CD14-positive monocyte (primary cell): ENCODE measurements around the gene MISP3. TPM values are rescaled to one million over a fixed set of nuclear protein-coding genes. Genes with fewer than 3 reads are reported as not detected.

Experiments used
- DNase-seq, 3 donors: peaks; one replicate each; pipeline ENCODE4 v3.0.0-alpha.2; 2011 to 2022
- H2AFZ ChIP-seq: 2 replicates; pipeline ENCODE4 v1.6.0; 2012; ENCODE audit warnings: mild to moderate bottlenecking, low read depth, low read length, inconsistent platforms; ENCODE audit not compliant: insufficient read depth, poor library complexity, severe bottlenecking
- H3K27ac ChIP-seq, 2 donors: 1 replicate in 1 of 2; 2 replicates in 1 of 2; pipeline ENCODE4 v1.5.1; 2012 to 2013; ENCODE audit warnings: low read length in 2 of 2, control low read depth in 1 of 2, inconsistent platforms in 1 of 2, low read depth in 1 of 2, mild to moderate bottlenecking in 1 of 2
- H3K27me3 ChIP-seq, 2 donors: one replicate each; pipeline versions ENCODE4 v1.6.0 to v1.6.1; 2011 to 2013; ENCODE audit warnings: low read length in 2 of 2; ENCODE audit not compliant: control insufficient read depth in 2 of 2, insufficient read depth in 2 of 2
- H3K36me3 ChIP-seq, 2 donors: replicated peaks in 1 of 2; 1 replicate in 1 of 2; 2 replicates in 1 of 2; pipeline versions ENCODE4 v1.5.1 to v1.6.1; 2012 to 2013; ENCODE audit warnings: low read length in 2 of 2, control low read depth in 1 of 2, inconsistent platforms in 1 of 2, mild to moderate bottlenecking in 1 of 2; ENCODE audit not compliant: insufficient read depth in 2 of 2, control insufficient read depth in 1 of 2
- H3K4me1 ChIP-seq, 2 donors: 1 replicate in 1 of 2; 2 replicates in 1 of 2; pipeline versions ENCODE4 v1.5.1 to v1.6.1; 2012 to 2013; ENCODE audit warnings: low read length in 2 of 2, control low read depth in 1 of 2, inconsistent platforms in 1 of 2, mild to moderate bottlenecking in 1 of 2, moderate library complexity in 1 of 2; ENCODE audit not compliant: insufficient read depth in 2 of 2, control insufficient read depth in 1 of 2
- H3K4me2 ChIP-seq: replicated peaks from 2 replicates; pipeline ENCODE3; 2012; ENCODE audit warnings: low read length, moderate library complexity, mild to moderate bottlenecking; ENCODE audit not compliant: poor library complexity, severe bottlenecking; ENCODE audit errors: extremely low read depth
- H3K4me3 ChIP-seq, 3 experiments: fragments of 200-600 bp in 1 of 3; sonication (generic) in 1 of 3; replicated peaks in 1 of 3; 1 replicate in 2 of 3; 2 replicates in 1 of 3; pipeline ENCODE4 v1.5.1; 2011 to 2013; ENCODE audit warnings: low read length in 3 of 3, mild to moderate bottlenecking in 3 of 3, control low read depth in 2 of 3, low read depth in 2 of 3, inconsistent platforms in 1 of 3, moderate library complexity in 1 of 3
- H3K79me2 ChIP-seq: 2 replicates; pipeline ENCODE4 v1.6.0; 2012; ENCODE audit warnings: mild to moderate bottlenecking, control low read depth, inconsistent platforms, low read length, moderate library complexity; ENCODE audit not compliant: insufficient read depth
- H3K9ac ChIP-seq: 2 replicates; pipeline ENCODE4 v1.6.0; 2017; ENCODE audit warnings: low read length, mild to moderate bottlenecking; ENCODE audit not compliant: insufficient read depth, poor library complexity, severe bottlenecking
- H3K9me3 ChIP-seq, 2 donors: replicated peaks in 1 of 2; 1 replicate in 1 of 2; 2 replicates in 1 of 2; pipeline versions ENCODE4 v1.5.1 to v1.6.1; 2012 to 2013; ENCODE audit warnings: low read length in 2 of 2, control low read depth in 1 of 2; ENCODE audit not compliant: control insufficient read depth in 1 of 2, insufficient read depth in 1 of 2
- H4K20me1 ChIP-seq: 2 replicates; pipeline ENCODE4 v1.6.0; 2012; ENCODE audit warnings: mild to moderate bottlenecking, low read length, control low read depth, moderate library complexity; ENCODE audit not compliant: insufficient read depth
- H3K27ac Mint-ChIP-seq, 7 donors: one replicate each; pipeline ENCODE4 v1.8.0; 2020; ENCODE audit warnings: mild to moderate bottlenecking in 7 of 7, mixed read lengths in 7 of 7, moderate library complexity in 6 of 7, inconsistent platforms in 2 of 7
- H3K27me3 Mint-ChIP-seq, 3 donors: one replicate each; pipeline ENCODE4 v1.8.0; 2021 to 2022; ENCODE audit warnings: low read depth in 3 of 3, mild to moderate bottlenecking in 3 of 3, mixed read lengths in 3 of 3, moderate library complexity in 3 of 3, inconsistent platforms in 1 of 3
- H3K36me3 Mint-ChIP-seq, 2 donors: one replicate each; pipeline ENCODE4 v1.8.0; 2020; ENCODE audit warnings: mixed read lengths in 2 of 2, inconsistent platforms in 1 of 2, mild to moderate bottlenecking in 1 of 2
- H3K4me1 Mint-ChIP-seq: one replicate; pipeline ENCODE4 v1.8.0; 2020; ENCODE audit warnings: mild to moderate bottlenecking, mixed read lengths
- H3K4me3 Mint-ChIP-seq, 2 donors: one replicate each; pipeline ENCODE4 v1.8.0; 2020; ENCODE audit warnings: mild to moderate bottlenecking in 2 of 2, mixed read lengths in 2 of 2, moderate library complexity in 1 of 2
- H3K9me3 Mint-ChIP-seq, 7 donors: one replicate each; pipeline ENCODE4 v1.8.0; 2020 to 2022; ENCODE audit warnings: mixed read lengths in 7 of 7, mild to moderate bottlenecking in 6 of 7, moderate library complexity in 6 of 7, inconsistent platforms in 2 of 7
- CTCF ChIP-seq: fragments of 200-600 bp; IDR thresholded peaks from one replicate; pipeline ENCODE4 v1.8.0; 2022; ENCODE audit warnings: antibody characterized with exemption, mild to moderate bottlenecking
- WGBS: methylation state at CpG from one replicate; pipeline ENCODE4 v1.1.5; 2013; ENCODE audit warnings: missing lambda C conversion rate; ENCODE audit not compliant: insufficient coverage; 5-methylcytosine and 5-hydroxymethylcytosine counted together
- intact Hi-C, 2 donors: fragments of 100-400 bp; cut with micrococcal nuclease; formaldehyde crosslinking; loops; one replicate each; pipeline versions ENCODE4 v1.15.0 to v1.15.1; 2023
- polyA plus RNA-seq, 3 donors: library from polyadenylated mRNA; depleted of rRNA in 1 of 3; unstranded in 2 of 3; stranded (reverse) in 1 of 3; fragments of 300-500 nt in 2 of 3; fragments of >200 nt in 1 of 3; fragmentation: Illumina TruSeq in 2 of 3; gene quantifications; 1 replicate in 2 of 3; 2 replicates in 1 of 3; pipeline ENCODE4 v1.2.3, GENCODE V29; 2012 to 2021

Gene MISP3
- polyA plus RNA-seq, 3 donors = 0.42 to 0.77 (median 0.52) TPM

- Histone ChIP-seq H3K9ac (peak overlapping the region; percentile 70), H3K4me2 (peak overlapping the region; percentile 100), H3K27ac (peak overlapping the region; percentile 27 to 56), H3K4me3 (peak overlapping the region; percentile 50 to 95 (median 67)), H4K20me1 (no peaks in the 10 kb centered on the region), H3K27me3 (peaks cover 0 to 22% of the 10 kb centered on the region in 2 donors), H2AFZ (peak overlapping the region; percentile 91), H3K79me2 (no peaks in the 10 kb centered on the region), H3K4me1 (peaks cover 61 to 67% of the 10 kb centered on the region in 2 donors), H3K9me3 (no peaks in the 10 kb centered on the region), H3K36me3 (no peaks in the 10 kb centered on the region)
- Mint-ChIP-seq H3K36me3 (peaks cover 0 to 3% of the 10 kb centered on the region in 2 donors), H3K27me3 (peaks cover 18 to 45% (median 34%) of the 10 kb centered on the region in 3 donors), H3K4me3 (peak overlapping the region; percentile 97 to 99), H3K9me3 (no peaks in the 10 kb centered on the region), H3K27ac (peak overlapping the region in 4 of 7 donors; percentile 79 to 89 (median 87)), H3K4me1 (peaks cover 46% of the 10 kb centered on the region)
- WGBS = under 1% methylated on average over 106 of the region's 106 CpGs
- DNase-seq = peak; percentile 65 to 66 (median 66)
- intact Hi-C loops = loop anchor here in 1 of 2 donors (5.0 kb wide), 1 partner anchor 191 kb away; no protein-coding TSS in a partner anchor
- peak; percentile 58 for TF ChIP-seq CTCF
These were observed 807 bp downstream of the MISP3 start for GRCh38 chr19:14073261-14073924.

GRCh38 chr19:14073925-14074838 is 1.6 kb downstream of the MISP3 start:
- Histone ChIP-seq H3K4me3 (peak overlapping the region; percentile 50 to 95 (median 67)), H3K9me3 (no peaks in the 10 kb centered on the region), H3K36me3 (no peaks in the 10 kb centered on the region), H3K79me2 (no peaks in the 10 kb centered on the region), H3K9ac (peak overlapping the region; percentile 70), H3K27me3 (peaks cover 0 to 22% of the 10 kb centered on the region in 2 donors), H3K27ac (peak overlapping the region; percentile 27 to 56), H4K20me1 (no peaks in the 10 kb centered on the region), H3K4me1 (peaks cover 69 to 75% of the 10 kb centered on the region in 2 donors), H3K4me2 (peak overlapping the region; percentile 100), H2AFZ (peak overlapping the region; percentile 91)
- Mint-ChIP-seq H3K27me3 (peaks cover 18 to 45% (median 34%) of the 10 kb centered on the region in 3 donors), H3K9me3 (no peaks in the 10 kb centered on the region), H3K36me3 (peaks cover 0 to 3% of the 10 kb centered on the region in 2 donors), H3K4me3 (peak overlapping the region; percentile 97 to 99), H3K27ac (peak overlapping the region; percentile 79 to 89 (median 86)), H3K4me1 (peaks cover 53% of the 10 kb centered on the region)
- intact Hi-C loops = loop anchor here (2.0 to 5.0 kb wide), 2 partner anchors 192 to 193 kb away; no protein-coding TSS in a partner anchor
- WGBS = under 1% methylated on average over 28 of the region's 44 CpGs
- peak in 1 of 3 donors; percentile 34 for DNase-seq
- no peak for TF ChIP-seq CTCF
